ENCODE results near the gene ZCWPW2.

ZCWPW2 gene

DNA sequence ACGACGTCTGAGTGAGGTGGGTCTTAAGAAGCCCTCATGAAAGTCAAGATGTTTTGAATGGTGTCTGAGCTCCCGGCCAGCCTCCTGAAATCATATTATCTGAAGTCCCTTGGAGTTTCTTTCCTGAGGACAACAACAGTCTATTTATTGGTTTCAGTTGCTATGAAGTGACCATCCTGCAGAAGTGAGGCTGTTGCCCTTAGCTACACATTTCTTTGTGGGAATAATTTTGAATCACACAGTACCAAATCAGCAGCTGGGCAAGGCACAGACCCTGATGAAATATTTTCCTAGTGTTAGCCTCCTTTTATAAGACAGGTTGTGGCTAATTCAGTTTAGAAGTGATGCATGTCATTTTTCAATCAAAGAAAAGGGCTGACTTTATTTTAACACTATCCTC, 220.8 kb downstream of the ZCWPW2 start:
- H3K27ac ChIP-seq (ENCODE audit: low read depth, low read length) = no peak overlapping the region
- no peak overlapping the region for H2AFZ ChIP-seq (ENCODE audit: low read length, unreplicated experiment)
- no peaks in the 10 kb centered on the region for H3K36me3 ChIP-seq (ENCODE audit: insufficient read depth, low read length)
- H3K79me2 ChIP-seq (ENCODE audit: control insufficient read depth, insufficient read depth, low read length, unreplicated experiment) = no peaks in the 10 kb centered on the region
- H3K27me3 ChIP-seq (ENCODE audit: insufficient read depth, low read length) = peaks cover 26% of the 10 kb centered on the region
- H3K4me3 ChIP-seq (ENCODE audit: low read depth, low read length) = no peak overlapping the region
- no peaks in the 10 kb centered on the region for H3K4me1 ChIP-seq (ENCODE audit: control insufficient read depth, insufficient read depth, low read length, unreplicated experiment)

DNA sequence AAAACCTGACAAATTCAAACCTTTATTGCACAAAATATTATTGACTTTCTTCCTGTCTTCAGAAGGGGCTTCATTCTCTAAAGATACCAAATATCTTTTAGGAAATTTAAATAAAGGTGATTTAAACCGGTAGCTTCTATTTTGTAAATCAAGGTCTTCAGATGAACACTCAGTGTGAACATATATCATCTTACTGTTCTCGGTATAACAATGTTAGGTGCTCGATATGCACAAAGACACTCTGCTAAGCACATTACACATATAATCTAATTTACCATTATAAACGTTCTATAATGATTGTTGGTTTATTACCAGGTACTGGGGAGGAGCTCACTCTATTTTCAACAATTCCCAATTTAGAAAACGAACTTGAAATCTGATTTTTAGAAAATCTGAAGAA, 225.5 kb downstream of the ZCWPW2 start:
- H3K27me3 ChIP-seq (ENCODE audit: insufficient read depth, low read length) = peaks cover 67% of the 10 kb centered on the region
- H3K27ac ChIP-seq (ENCODE audit: low read depth, low read length) = no peak overlapping the region
- H3K4me1 ChIP-seq (ENCODE audit: control insufficient read depth, insufficient read depth, low read length, unreplicated experiment) = peaks cover 6% of the 10 kb centered on the region
- H3K4me3 ChIP-seq (ENCODE audit: low read depth, low read length) = no peak overlapping the region
- H3K79me2 ChIP-seq (ENCODE audit: control insufficient read depth, insufficient read depth, low read length, unreplicated experiment) = no peaks in the 10 kb centered on the region
- no peak overlapping the region for H2AFZ ChIP-seq (ENCODE audit: low read length, unreplicated experiment)
- H3K36me3 ChIP-seq (ENCODE audit: insufficient read depth, low read length) = no peaks in the 10 kb centered on the region

- Histone ChIP-seq H3K4me3 (ENCODE audit: low read depth, low read length) (peak overlapping the region; percentile 71), H3K4me1 (ENCODE audit: control insufficient read depth, insufficient read depth, low read length, unreplicated experiment) (peaks cover 6% of the 10 kb centered on the region), H3K36me3 (ENCODE audit: insufficient read depth, low read length) (no peaks in the 10 kb centered on the region), H3K27me3 (ENCODE audit: insufficient read depth, low read length) (peaks cover 79% of the 10 kb centered on the region), H3K79me2 (ENCODE audit: control insufficient read depth, insufficient read depth, low read length, unreplicated experiment) (no peaks in the 10 kb centered on the region), H3K27ac (ENCODE audit: low read depth, low read length) (no peak overlapping the region), H2AFZ (ENCODE audit: low read length, unreplicated experiment) (peak overlapping the region; percentile 32)
These were observed 226.7 kb downstream of the ZCWPW2 start for GRCh38 chr3:28575100-28575745.
